Stimulated activated CD4-positive, alpha-beta T cell treated with anti-CD3 and anti-CD28 coated beads, Interleukin-4, amount 100 ng/mL, for 4 hours (primary cell): Measurements from ENCODE around the gene CD164.
A peak's percentile ranks its signal among the peaks of the same experiment; 100 is the strongest.
"Not testable (repeated sequence)": the region's sequence is repeated elsewhere in the genome, so short reads cannot be mapped to it uniquely, and the experiment has no call there.

ENCODE experiments used
- DNase-seq, 2 experiments: peaks; one replicate each; pipeline ENCODE4 v3.0.0-alpha.2; 2020

CD164 gene

GRCh38 chr6:109374326-109374892 is 7.9 kb downstream of the CD164 start:
- DNase-seq: no peak

- DNase-seq: peak in 1 of 2 experiments; percentile 14
Measured at GRCh38 chr6:109373762-109374161, 8.5 kb downstream of the CD164 start.

- DNase-seq: no peak
Measured at GRCh38 chr6:109373331-109373730, 8.9 kb downstream of the CD164 start.

GRCh38 chr6:109372130-109372529 is 10.1 kb downstream of the CD164 start:
- no peak for DNase-seq

GRCh38 chr6:109370792-109371191 is 11.5 kb downstream of the CD164 start:
- DNase-seq: no peak

- no peak for DNase-seq
Measured at GRCh38 chr6:109370336-109370735, 11.9 kb downstream of the CD164 start.

- DNase-seq: no peak
Measured at GRCh38 chr6:109369728-109370127, 12.5 kb downstream of the CD164 start.

- not testable (repeated sequence) for DNase-seq
Measured at GRCh38 chr6:109364382-109365078, 17.7 kb downstream of the CD164 start.

GRCh38 chr6:109363753-109364152 is 18.5 kb downstream of the CD164 start:
- no peak for DNase-seq

GRCh38 chr6:109362102-109362884 is 20.0 kb downstream of the CD164 start:
- DNase-seq: no peak

- DNase-seq: no peak
Measured at GRCh38 chr6:109360791-109361190, 21.5 kb downstream of the CD164 start.

GRCh38 chr6:109360281-109360680 is 22.0 kb downstream of the CD164 start:
- DNase-seq: no peak

- no peak for DNase-seq
Measured at GRCh38 chr6:109359248-109359647, 23.0 kb downstream of the CD164 start.

- DNase-seq: no peak
Measured at GRCh38 chr6:109358204-109358603, 24.1 kb downstream of the CD164 start.

- DNase-seq: no peak
Measured at GRCh38 chr6:109356237-109356636, 26.0 kb downstream of the CD164 start.

- no peak for DNase-seq
Measured at GRCh38 chr6:109351231-109352130, 30.8 kb downstream of the CD164 start.

- DNase-seq: no peak
Measured at GRCh38 chr6:109349419-109349987, 32.8 kb downstream of the CD164 start.

- no peak for DNase-seq
Measured at GRCh38 chr6:109348226-109348625, 34.0 kb downstream of the CD164 start.

- DNase-seq: no peak
Measured at GRCh38 chr6:109347779-109348178, 34.5 kb downstream of the CD164 start.

GRCh38 chr6:109345986-109346385 is 36.3 kb downstream of the CD164 start:
- DNase-seq: no peak

GRCh38 chr6:109344226-109344625 is 38.0 kb downstream of the CD164 start:
- no peak for DNase-seq

- DNase-seq: no peak
Measured at GRCh38 chr6:109343518-109343917, 38.7 kb downstream of the CD164 start.

- DNase-seq: no peak
Measured at GRCh38 chr6:109342911-109343310, 39.4 kb downstream of the CD164 start.
